SK-N-SH treated with all-trans-retinoic acid at 6 μM for 48 hours (cell line): Measurements from ENCODE around the gene STC2.

Experiments
- ARNTL ChIP-seq: fragments of 450-650 bp; formaldehyde crosslinking; IDR thresholded peaks from 2 replicates; pipeline ENCODE4 v1.5.0; 2020; ENCODE audit warnings: low read depth, mild to moderate bottlenecking, moderate library complexity, borderline replicate concordance
- BACH2 ChIP-seq: fragments of 250-450 bp; sonication (Bioruptor Pico); IDR thresholded peaks from 2 replicates; pipeline ENCODE4 v1.9.0; 2021; ENCODE audit warnings: mild to moderate bottlenecking, borderline replicate concordance
- ESRRG ChIP-seq: fragments of 250-450 bp; sonication (Bioruptor Pico); IDR thresholded peaks from 2 replicates; pipeline ENCODE4 v1.6.1; 2021; ENCODE audit warnings: mild to moderate bottlenecking
- GLIS3 ChIP-seq: fragments of 250-450 bp; sonication (Bioruptor Pico); IDR thresholded peaks from 2 replicates; pipeline ENCODE4 v1.5.0; 2020; ENCODE audit warnings: mild to moderate bottlenecking, moderate library complexity
- PATZ1 ChIP-seq: fragments of 250-450 bp; sonication (Bioruptor Pico); IDR thresholded peaks from 2 replicates; pipeline ENCODE4 v1.8.0; 2020; ENCODE audit warnings: mild to moderate bottlenecking, moderate library complexity, borderline replicate concordance
- RARB ChIP-seq: fragments of 250-450 bp; sonication (Bioruptor Pico); IDR thresholded peaks from 2 replicates; pipeline ENCODE4 v1.8.0; 2021; ENCODE audit warnings: mild to moderate bottlenecking, moderate library complexity
- SNAI2 ChIP-seq: fragments of 250-450 bp; sonication (Bioruptor Pico); IDR thresholded peaks from 2 replicates; pipeline ENCODE4 v1.5.0; 2020; ENCODE audit warnings: mild to moderate bottlenecking, moderate library complexity
- TOX ChIP-seq: fragments of 250-450 bp; sonication (Bioruptor Pico); IDR thresholded peaks from 2 replicates; pipeline ENCODE4 v1.8.0; 2021; ENCODE audit warnings: mild to moderate bottlenecking, moderate library complexity, borderline replicate concordance
- ZFP30 ChIP-seq: fragments of 450-650 bp; formaldehyde crosslinking; IDR thresholded peaks from 2 replicates; pipeline ENCODE4 v1.5.0; 2022; ENCODE audit warnings: mild to moderate bottlenecking, moderate library complexity
- TF ChIP-seq, protein P1 (sequence below): fragments of 250-450 bp; sonication (Bioruptor Pico); IDR thresholded peaks from 2 replicates; pipeline ENCODE4 v1.5.1; 2020; ENCODE audit warnings: low read depth, mild to moderate bottlenecking, moderate library complexity

- no peak for TF ChIP-seq TOX (CRISPR knock-in tag)
- no peak for TF ChIP-seq PATZ1 (CRISPR knock-in tag)
- no peak for TF ChIP-seq ESRRG (CRISPR knock-in tag)
- no peak for TF ChIP-seq ARNTL (CRISPR knock-in tag)
- no peak for TF ChIP-seq BACH2 (CRISPR knock-in tag)
- TF ChIP-seq, protein P1, sequence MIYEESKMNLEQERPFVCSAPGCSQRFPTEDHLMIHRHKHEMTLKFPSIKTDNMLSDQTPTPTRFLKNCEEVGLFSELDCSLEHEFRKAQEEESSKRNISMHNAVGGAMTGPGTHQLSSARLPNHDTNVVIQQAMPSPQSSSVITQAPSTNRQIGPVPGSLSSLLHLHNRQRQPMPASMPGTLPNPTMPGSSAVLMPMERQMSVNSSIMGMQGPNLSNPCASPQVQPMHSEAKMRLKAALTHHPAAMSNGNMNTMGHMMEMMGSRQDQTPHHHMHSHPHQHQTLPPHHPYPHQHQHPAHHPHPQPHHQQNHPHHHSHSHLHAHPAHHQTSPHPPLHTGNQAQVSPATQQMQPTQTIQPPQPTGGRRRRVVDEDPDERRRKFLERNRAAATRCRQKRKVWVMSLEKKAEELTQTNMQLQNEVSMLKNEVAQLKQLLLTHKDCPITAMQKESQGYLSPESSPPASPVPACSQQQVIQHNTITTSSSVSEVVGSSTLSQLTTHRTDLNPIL (CRISPR knock-in tag), result no peak
- no peak for TF ChIP-seq SNAI2 (CRISPR knock-in tag)
- TF ChIP-seq ZFP30 (CRISPR knock-in tag), result no peak
- no peak for TF ChIP-seq RARB
- TF ChIP-seq GLIS3 (CRISPR knock-in tag), result no peak
Measured at GRCh38 chr5:173294673-173295320, 33.4 kb downstream of the STC2 start.
